Spinal cord (tissue), 10 donors: Measurements from ENCODE around the gene SMIM32. TPM values are rescaled to one million over a fixed set of nuclear protein-coding genes. Genes with fewer than 3 reads are reported as not detected.
A peak's percentile ranks its signal among the peaks of the same experiment; 100 is the strongest.

ENCODE experiments used
- DNase-seq, 6 donors: peaks; one replicate each; pipeline versions ENCODE4 v3.0.0 to v3.0.0-alpha.2; 2013 to 2015; ENCODE audit warnings: low spot score in 6 of 6, low read depth in 4 of 6
- H3K27ac ChIP-seq: one replicate; pipeline ENCODE4 v1.5.1; 2013; ENCODE audit warnings: low read depth, low read length, control low read depth
- H3K27me3 ChIP-seq: one replicate; pipeline ENCODE4 v1.6.1; 2013; ENCODE audit warnings: low read length; ENCODE audit not compliant: control insufficient read depth, insufficient read depth
- H3K36me3 ChIP-seq: one replicate; pipeline ENCODE4 v1.6.1; 2013; ENCODE audit warnings: low read length; ENCODE audit not compliant: control insufficient read depth, insufficient read depth
- H3K4me1 ChIP-seq: one replicate; pipeline ENCODE4 v1.6.1; 2013; ENCODE audit warnings: low read length; ENCODE audit not compliant: control insufficient read depth, insufficient read depth
- H3K4me3 ChIP-seq: one replicate; pipeline ENCODE4 v1.5.1; 2013; ENCODE audit warnings: low read depth, low read length, control low read depth
- H3K9me3 ChIP-seq: one replicate; pipeline ENCODE4 v1.6.1; 2013; ENCODE audit warnings: low read length; ENCODE audit not compliant: control insufficient read depth, insufficient read depth
- WGBS: methylation state at CpG from one replicate; pipeline ENCODE4 v1.1.5; 2013; ENCODE audit warnings: missing lambda C conversion rate; ENCODE audit not compliant: insufficient coverage; 5-methylcytosine and 5-hydroxymethylcytosine counted together
- polyA plus RNA-seq, 2 donors: library from polyadenylated mRNA; unstranded; fragments of 120-200 nt; gene quantifications; one replicate each; pipeline ENCODE4 v1.2.1, GENCODE V29; 2013; ENCODE audit not compliant: insufficient read length in 2 of 2
- total RNA-seq, 2 donors: library from RNA; depleted of rRNA in 1 of 2; stranded (reverse); fragments of 120-200 nt in 1 of 2; fragments of >200 nt in 1 of 2; gene quantifications; one replicate each; pipeline versions ENCODE4 v1.2.3 to v1.2.4, GENCODE V29; 2013 to 2014
- donor health status: healthy.

SMIM32 gene
- total and polyA plus RNA-seq, 4 donors = 1.6 to 8.8 (median 5.1) TPM

- peaks cover 2% of the 10 kb centered on the region for H3K27me3 ChIP-seq
- DNase-seq = no peak
- H3K4me1 ChIP-seq = no peaks in the 10 kb centered on the region
- 89% methylated on average over 4 of the region's 4 CpGs for WGBS
- no peaks in the 10 kb centered on the region for H3K9me3 ChIP-seq
- no peak overlapping the region for H3K4me3 ChIP-seq
- peaks cover 2% of the 10 kb centered on the region for H3K36me3 ChIP-seq
- no peak overlapping the region for H3K27ac ChIP-seq
Observed at GRCh38 chr5:136210259-136210658, 17.3 kb upstream of the SMIM32 start.

GRCh38 chr5:136209346-136209910 lies 16.5 kb upstream of the SMIM32 start:
- Histone ChIP-seq H3K27ac (no peak overlapping the region), H3K27me3 (peaks cover 2% of the 10 kb centered on the region), H3K36me3 (peaks cover 2% of the 10 kb centered on the region), H3K4me3 (no peak overlapping the region), H3K4me1 (no peaks in the 10 kb centered on the region), H3K9me3 (no peaks in the 10 kb centered on the region)
- DNase-seq = no peak
- 88% methylated on average over 11 of the region's 14 CpGs for WGBS

DNA sequence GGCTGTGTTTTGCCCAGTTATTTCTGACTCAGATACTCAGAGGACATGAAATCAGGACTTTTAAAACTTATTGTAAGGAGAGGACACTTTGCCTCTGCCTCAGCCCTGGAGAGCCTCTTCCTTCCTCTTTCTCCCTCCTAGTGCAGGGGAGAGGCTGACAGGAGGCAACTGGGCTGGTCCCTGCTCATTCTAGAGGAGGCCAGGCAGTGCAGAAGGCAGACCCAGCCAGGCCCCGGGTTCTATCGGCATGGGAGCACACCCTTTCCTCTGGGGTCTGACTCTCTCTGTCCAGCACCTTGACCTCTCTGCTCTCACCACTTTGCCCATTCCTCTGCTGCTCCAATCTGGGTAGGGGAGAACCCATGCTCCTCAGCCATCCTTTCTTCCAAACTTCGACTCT lies 16.0 kb upstream of the SMIM32 start:
- H3K4me3 ChIP-seq = no peak overlapping the region
- no peaks in the 10 kb centered on the region for H3K4me1 ChIP-seq
- H3K27me3 ChIP-seq = peaks cover under 1% of the 10 kb centered on the region
- H3K27ac ChIP-seq = no peak overlapping the region
- no peak for DNase-seq
- peaks cover 2% of the 10 kb centered on the region for H3K36me3 ChIP-seq
- no peaks in the 10 kb centered on the region for H3K9me3 ChIP-seq
- 85% methylated on average over 3 of the region's 3 CpGs for WGBS

DNA sequence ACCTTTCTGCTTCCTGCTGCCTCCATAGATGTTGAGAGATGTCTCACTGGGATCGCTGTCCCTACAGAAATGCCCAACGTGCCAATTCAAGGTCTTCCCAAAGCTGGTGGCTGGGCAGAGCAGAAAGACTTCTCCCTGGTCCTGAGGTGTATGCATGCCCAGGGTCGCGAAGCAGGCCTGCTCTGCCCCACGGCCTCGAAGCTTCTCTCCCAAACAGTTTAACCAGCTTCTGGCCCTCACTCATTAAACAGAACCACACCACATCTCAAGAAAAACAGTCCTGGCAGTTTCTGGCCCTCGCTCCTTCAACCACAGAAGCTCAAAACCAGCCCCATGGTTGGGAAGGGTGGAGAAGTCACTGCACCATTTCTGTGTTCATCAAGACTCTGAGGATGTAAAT lies 14.7 kb upstream of the SMIM32 start:
- Histone ChIP-seq H3K4me3 (no peak overlapping the region), H3K4me1 (peaks cover 10% of the 10 kb centered on the region), H3K9me3 (no peaks in the 10 kb centered on the region), H3K36me3 (peaks cover 2% of the 10 kb centered on the region), H3K27ac (no peak overlapping the region), H3K27me3 (no peaks in the 10 kb centered on the region)
- 98% methylated on average over 3 of the region's 7 CpGs for WGBS
- no peak for DNase-seq

- H3K27ac ChIP-seq = no peak overlapping the region
- H3K27me3 ChIP-seq = no peaks in the 10 kb centered on the region
- no peaks in the 10 kb centered on the region for H3K9me3 ChIP-seq
- no peak overlapping the region for H3K4me3 ChIP-seq
- WGBS = no CpG with 5 or more reads among the region's 5 CpGs
- H3K4me1 ChIP-seq = peaks cover 13% of the 10 kb centered on the region
- H3K36me3 ChIP-seq = peaks cover 2% of the 10 kb centered on the region
- no peak for DNase-seq
Observed at GRCh38 chr5:136206361-136206760, 13.4 kb upstream of the SMIM32 start.

DNA sequence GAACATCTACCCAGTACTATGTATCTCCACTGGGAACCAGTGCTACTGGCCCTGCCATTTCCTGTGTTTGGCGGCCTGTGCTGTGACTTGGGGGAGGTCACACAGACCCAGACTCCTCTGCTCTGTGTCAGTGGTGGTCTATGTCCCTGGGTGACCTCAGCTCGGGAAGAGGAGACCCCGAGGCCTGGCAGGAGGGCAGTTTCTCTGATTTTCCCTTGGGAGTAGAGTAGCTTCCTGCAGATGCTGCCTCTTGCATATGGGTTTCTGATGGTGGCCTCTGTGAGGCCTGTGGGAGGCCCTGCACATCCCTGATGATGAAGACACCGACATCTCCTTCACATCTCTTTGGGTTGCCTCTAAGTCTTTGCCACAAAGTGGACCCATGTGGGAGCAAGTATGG lies 13.0 kb upstream of the SMIM32 start:
- no peak overlapping the region for H3K4me3 ChIP-seq
- 97% methylated on average over 4 of the region's 4 CpGs for WGBS
- H3K27ac ChIP-seq = no peak overlapping the region

DNA sequence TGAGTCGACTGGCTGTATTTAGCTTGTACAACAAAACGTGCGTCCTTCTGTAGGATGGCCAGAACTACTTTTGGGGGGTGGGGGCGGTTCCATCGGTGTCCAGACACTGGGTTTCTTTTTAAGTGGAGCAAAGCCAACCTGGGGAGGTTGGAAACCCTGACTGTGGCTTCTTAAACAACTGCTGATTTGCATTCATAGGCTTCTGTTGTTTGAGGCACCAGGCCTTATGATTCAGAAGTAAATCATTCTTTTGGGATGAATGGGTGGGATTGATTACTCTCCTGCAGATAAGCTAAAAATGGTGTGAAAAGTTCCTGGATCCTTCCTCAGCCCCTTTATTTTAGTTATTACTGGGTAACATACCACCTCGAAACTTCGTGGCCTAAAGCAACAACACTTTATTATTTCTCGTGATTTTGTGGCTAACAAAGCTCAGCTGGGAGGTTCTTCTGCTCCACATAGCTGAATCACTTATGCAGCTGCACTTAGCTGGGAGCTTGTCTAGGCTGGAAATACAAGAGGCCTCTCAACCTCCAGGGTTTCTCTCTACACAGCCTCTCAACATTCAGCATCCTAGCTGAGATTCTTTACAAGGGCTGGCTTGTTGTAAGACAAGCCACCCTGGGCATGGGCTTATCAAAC lies 12.2 kb upstream of the SMIM32 start:
- WGBS = 92% methylated on average over 8 of the region's 8 CpGs
- no peak overlapping the region for H3K27ac ChIP-seq
- H3K4me3 ChIP-seq = no peak overlapping the region
- DNase-seq = no peak
- H3K27me3 ChIP-seq = no peaks in the 10 kb centered on the region
- H3K4me1 ChIP-seq = peaks cover 13% of the 10 kb centered on the region
- H3K9me3 ChIP-seq = no peaks in the 10 kb centered on the region
- H3K36me3 ChIP-seq = peaks cover 2% of the 10 kb centered on the region

More for the DNA sequence above, 13.0 kb upstream of the SMIM32 start:
- Histone ChIP-seq H3K9me3 (no peaks in the 10 kb centered on the region), H3K36me3 (peaks cover 2% of the 10 kb centered on the region), H3K27me3 (no peaks in the 10 kb centered on the region), H3K4me1 (peaks cover 13% of the 10 kb centered on the region)
- DNase-seq = no peak

DNA sequence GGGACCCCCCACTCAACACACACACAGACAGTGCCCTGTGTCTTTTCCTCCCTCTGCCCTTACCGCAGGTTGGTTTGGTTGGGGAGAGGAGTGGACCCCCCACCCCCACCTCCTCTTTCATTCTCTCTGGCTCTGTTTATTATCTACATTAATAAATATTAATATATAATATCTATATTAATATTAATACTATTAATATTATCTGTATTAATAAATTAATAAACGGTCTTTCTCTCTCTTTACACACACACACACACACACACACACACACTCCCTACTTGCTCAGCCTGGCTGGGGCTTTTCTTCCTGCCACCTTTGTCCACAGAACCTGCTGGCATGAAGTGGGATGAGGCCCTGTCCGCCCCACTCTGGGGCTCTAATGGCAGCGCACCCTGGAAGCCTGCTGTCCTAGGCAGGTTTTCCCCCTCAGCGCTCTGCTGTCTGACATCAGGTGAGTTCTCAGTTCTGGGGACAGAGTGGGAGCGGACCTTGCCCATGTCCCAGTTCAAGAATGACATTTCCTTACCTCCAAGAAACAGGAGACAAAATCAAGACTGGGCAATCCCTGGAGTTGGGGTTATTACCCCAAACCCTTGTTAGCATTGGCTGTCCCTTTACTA lies 10.5 kb upstream of the SMIM32 start:
- no peak overlapping the region for H3K27ac ChIP-seq
- H3K4me3 ChIP-seq = no peak overlapping the region
- no peaks in the 10 kb centered on the region for H3K27me3 ChIP-seq
- 79% methylated on average over 3 of the region's 6 CpGs for WGBS
- no peaks in the 10 kb centered on the region for H3K9me3 ChIP-seq
- DNase-seq = no peak
- H3K36me3 ChIP-seq = peaks cover 2% of the 10 kb centered on the region
- H3K4me1 ChIP-seq = peaks cover 13% of the 10 kb centered on the region

- Histone ChIP-seq H3K4me1 (peaks cover 13% of the 10 kb centered on the region), H3K27me3 (no peaks in the 10 kb centered on the region), H3K27ac (no peak overlapping the region), H3K4me3 (no peak overlapping the region), H3K36me3 (peaks cover 2% of the 10 kb centered on the region), H3K9me3 (no peaks in the 10 kb centered on the region)
- peak in 2 of 6 donors; percentile 36 to 92 for DNase-seq
- WGBS = 7% methylated on average over 11 of the region's 13 CpGs
Observed at GRCh38 chr5:136202469-136203205, 9.7 kb upstream of the SMIM32 start.
